BLaER1 (cell line): Measurements from ENCODE around the gene NKX3-2.

Experiments
- H3K27ac ChIP-seq: shearing (Covaris generic); formaldehyde crosslinking; 2 replicates; pipeline ENCODE4 v1.8.1; 2022
- H3K27me3 ChIP-seq: shearing (Covaris generic); formaldehyde crosslinking; 2 replicates; pipeline ENCODE4 v1.8.1; 2022
- H3K36me3 ChIP-seq: shearing (Covaris generic); formaldehyde crosslinking; 2 replicates; pipeline ENCODE4 v1.8.1; 2022
- H3K4me1 ChIP-seq: shearing (Covaris generic); formaldehyde crosslinking; 2 replicates; pipeline ENCODE4 v1.8.1; 2022
- H3K4me2 ChIP-seq: shearing (Covaris generic); formaldehyde crosslinking; 2 replicates; pipeline ENCODE4 v1.8.1; 2022
- H3K4me3 ChIP-seq: shearing (Covaris generic); formaldehyde crosslinking; 2 replicates; pipeline ENCODE4 v1.8.1; 2022
- H3K9ac ChIP-seq: shearing (Covaris generic); formaldehyde crosslinking; 2 replicates; pipeline ENCODE4 v1.8.1; 2022
- H3K9me3 ChIP-seq: shearing (Covaris generic); formaldehyde crosslinking; 2 replicates; pipeline ENCODE4 v1.8.1; 2022
- H4K20me1 ChIP-seq: shearing (Covaris generic); formaldehyde crosslinking; 2 replicates; pipeline ENCODE4 v1.8.1; 2022
- Cebpa-rat ChIP-seq: shearing (Covaris generic); IDR thresholded peaks from 2 replicates; pipeline ENCODE4 v1.8.1; 2022

The NKX3-2 gene

DNA sequence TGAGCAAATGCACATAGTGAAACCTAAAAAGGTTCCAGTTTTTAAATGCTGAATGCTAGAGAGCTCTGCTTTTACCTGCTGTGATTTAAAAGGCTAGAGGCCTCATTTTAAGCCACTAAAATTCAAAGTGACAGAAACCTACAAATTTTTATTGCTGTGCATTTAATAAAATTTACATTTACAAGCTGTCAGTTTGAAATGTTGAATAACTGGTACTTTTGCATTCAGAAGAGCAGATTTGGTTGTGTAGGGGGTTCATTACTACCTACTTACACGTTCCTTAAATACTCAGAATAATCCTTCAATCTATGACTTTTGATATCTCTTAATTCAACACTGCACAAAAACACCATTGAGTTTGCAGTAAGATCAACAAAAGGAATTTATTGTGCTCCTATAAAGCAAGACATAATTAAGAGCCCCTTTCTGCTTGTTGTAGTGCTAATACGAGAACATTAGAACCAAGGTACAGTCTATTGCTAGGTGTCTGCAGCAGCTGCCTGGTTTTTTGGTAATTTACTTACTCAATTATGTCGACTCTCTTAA is 27.9 kb downstream of the NKX3-2 start:
- no peak for TF ChIP-seq Cebpa-rat
- Histone ChIP-seq H3K27ac (no peak overlapping the region), H3K4me3 (no peak overlapping the region), H3K9me3 (no peaks in the 10 kb centered on the region), H4K20me1 (no peaks in the 10 kb centered on the region), H3K4me2 (no peak overlapping the region), H3K36me3 (no peaks in the 10 kb centered on the region), H3K27me3 (peaks cover 6% of the 10 kb centered on the region), H3K9ac (no peak overlapping the region), H3K4me1 (no peaks in the 10 kb centered on the region)

DNA sequence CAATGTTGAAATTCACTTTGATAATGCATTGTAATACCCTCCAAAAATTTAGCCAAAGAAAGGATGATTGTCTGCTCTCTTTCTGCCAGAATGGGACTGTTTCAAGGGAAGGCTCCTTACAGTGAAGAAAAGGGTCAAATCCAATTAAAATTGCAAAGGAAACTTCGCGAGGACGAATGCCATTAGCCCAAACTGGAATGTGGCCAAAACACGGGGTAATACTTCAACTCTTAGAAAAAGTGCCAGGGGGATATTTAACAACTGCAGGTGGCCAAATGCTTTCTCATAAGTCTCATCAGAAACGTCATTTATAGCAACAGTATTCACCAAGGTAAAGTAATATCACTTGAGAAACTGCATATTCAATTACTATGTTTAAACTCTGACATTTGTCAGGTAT is 29.0 kb downstream of the NKX3-2 start:
- Histone ChIP-seq H3K27ac (no peak overlapping the region), H3K4me2 (no peak overlapping the region), H3K9ac (no peak overlapping the region), H3K4me3 (no peak overlapping the region), H4K20me1 (no peaks in the 10 kb centered on the region), H3K27me3 (no peaks in the 10 kb centered on the region), H3K4me1 (no peaks in the 10 kb centered on the region), H3K36me3 (no peaks in the 10 kb centered on the region), H3K9me3 (no peaks in the 10 kb centered on the region)
- no peak for TF ChIP-seq Cebpa-rat

DNA sequence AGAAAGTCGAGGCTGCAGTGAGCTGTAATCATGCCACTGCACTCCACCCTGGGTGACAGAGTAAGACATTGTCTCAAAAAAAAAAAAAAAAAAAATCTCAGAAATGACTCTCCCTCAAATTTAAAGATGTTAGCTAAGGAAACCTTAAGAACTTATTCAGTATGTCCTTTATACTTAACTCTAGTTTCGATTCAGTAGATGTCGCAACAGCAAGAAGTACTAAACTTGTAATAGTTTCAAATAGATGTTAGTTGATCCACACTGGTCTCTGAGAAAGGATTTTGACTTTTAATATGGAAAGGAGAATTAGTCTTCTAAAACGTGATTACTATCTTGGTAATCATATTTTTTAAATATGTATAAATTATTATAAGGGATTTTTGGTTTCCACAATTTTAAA is 29.6 kb downstream of the NKX3-2 start:
- no peaks in the 10 kb centered on the region for H4K20me1 ChIP-seq
- H3K4me3 ChIP-seq = no peak overlapping the region
- no peaks in the 10 kb centered on the region for H3K4me1 ChIP-seq
- H3K4me2 ChIP-seq = no peak overlapping the region
- H3K9ac ChIP-seq = no peak overlapping the region
- H3K36me3 ChIP-seq = no peaks in the 10 kb centered on the region
- TF ChIP-seq Cebpa-rat = no peak
- H3K27ac ChIP-seq = no peak overlapping the region
- no peaks in the 10 kb centered on the region for H3K9me3 ChIP-seq
- H3K27me3 ChIP-seq = no peaks in the 10 kb centered on the region

DNA sequence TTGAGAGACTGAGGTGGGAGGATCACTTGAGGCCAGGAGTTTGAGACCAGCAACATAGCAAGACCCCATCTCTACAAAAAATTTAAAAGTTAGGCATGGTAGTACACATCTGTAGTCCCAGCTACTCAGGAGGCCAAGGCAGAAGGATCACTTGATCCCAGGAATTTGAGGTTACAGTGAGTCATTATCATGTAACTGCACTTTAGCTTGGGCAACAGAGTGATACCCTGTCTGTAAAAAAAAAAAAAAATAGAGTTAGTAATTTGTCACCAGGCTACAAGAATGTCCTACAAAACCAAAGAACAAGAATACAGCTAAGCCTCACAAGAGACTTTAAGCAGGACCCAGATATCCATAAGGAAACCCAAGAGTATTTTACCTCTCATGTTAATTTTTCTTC is 33.2 kb downstream of the NKX3-2 start:
- no peak for TF ChIP-seq Cebpa-rat
- Histone ChIP-seq H3K4me1 (no peaks in the 10 kb centered on the region), H3K4me3 (no peak overlapping the region), H3K27ac (no peak overlapping the region), H4K20me1 (no peaks in the 10 kb centered on the region), H3K9me3 (no peaks in the 10 kb centered on the region), H3K9ac (no peak overlapping the region), H3K27me3 (no peaks in the 10 kb centered on the region), H3K36me3 (no peaks in the 10 kb centered on the region), H3K4me2 (no peak overlapping the region)

DNA sequence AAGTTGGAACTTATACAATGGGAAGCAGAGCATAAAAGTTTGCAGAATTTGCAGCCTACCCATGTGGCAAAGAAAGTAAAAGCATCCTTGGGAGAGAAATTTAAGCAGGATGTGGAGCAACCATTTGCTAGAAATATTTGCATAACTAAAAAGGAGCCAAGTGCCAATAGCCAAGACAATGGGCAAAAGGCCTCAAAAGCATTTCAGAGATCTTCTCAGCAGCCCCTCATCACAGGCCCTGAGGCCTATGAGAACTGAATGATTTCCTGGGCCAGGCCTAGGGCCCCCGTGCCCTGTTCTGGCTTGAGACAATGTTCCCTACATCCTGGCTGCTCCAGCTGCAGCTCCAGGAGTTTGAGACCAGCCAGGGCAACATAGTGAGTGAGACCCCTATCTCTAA is 34.9 kb downstream of the NKX3-2 start:
- no peaks in the 10 kb centered on the region for H3K9me3 ChIP-seq
- no peak overlapping the region for H3K27ac ChIP-seq
- TF ChIP-seq Cebpa-rat = no peak
- no peaks in the 10 kb centered on the region for H3K4me1 ChIP-seq
- H3K4me2 ChIP-seq = no peak overlapping the region
- H3K36me3 ChIP-seq = no peaks in the 10 kb centered on the region
- no peak overlapping the region for H3K4me3 ChIP-seq
- H3K27me3 ChIP-seq = no peaks in the 10 kb centered on the region
- H4K20me1 ChIP-seq = no peaks in the 10 kb centered on the region
- no peak overlapping the region for H3K9ac ChIP-seq

DNA sequence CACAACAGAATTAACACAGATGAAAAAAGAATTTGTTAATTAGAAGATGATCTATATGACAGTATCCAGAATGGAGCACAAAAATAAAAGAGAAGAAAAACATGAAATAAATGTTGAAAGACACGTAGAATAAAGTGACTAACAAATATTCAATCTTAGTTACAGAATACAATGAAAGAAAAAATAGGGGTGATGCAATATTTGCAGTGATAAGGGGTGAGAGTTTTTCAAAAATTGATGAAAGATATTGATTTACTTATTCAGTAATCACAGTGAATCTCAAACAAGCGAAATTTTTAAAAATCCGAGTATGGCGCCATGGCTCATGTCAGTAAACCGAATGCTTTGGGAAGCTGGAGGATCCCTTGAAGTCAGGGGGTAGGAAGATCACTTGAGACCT is 39.9 kb downstream of the NKX3-2 start:
- Histone ChIP-seq H3K4me2 (no peak overlapping the region), H3K9ac (no peak overlapping the region), H4K20me1 (no peaks in the 10 kb centered on the region), H3K27ac (no peak overlapping the region), H3K4me1 (no peaks in the 10 kb centered on the region), H3K4me3 (no peak overlapping the region), H3K9me3 (no peaks in the 10 kb centered on the region), H3K27me3 (no peaks in the 10 kb centered on the region), H3K36me3 (no peaks in the 10 kb centered on the region)
- TF ChIP-seq Cebpa-rat = no peak

DNA sequence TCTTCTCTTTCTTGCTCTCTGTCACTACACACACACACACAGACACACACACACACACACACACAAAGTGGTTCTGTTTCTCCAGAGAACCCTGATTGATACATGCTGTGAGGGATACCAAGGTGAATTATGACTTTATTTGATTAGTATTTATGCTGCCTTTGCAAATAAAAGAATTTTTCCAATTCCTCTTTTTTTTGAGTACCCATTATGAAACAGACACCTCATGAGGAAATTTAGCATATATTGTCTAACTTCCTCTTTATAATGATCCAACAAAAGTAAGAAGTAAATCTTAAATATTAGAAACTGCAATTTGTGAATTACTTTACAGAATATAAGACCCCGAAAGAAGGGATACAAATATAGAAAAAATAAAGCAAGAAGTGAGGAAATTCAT is 45.8 kb downstream of the NKX3-2 start:
- no peak overlapping the region for H3K27ac ChIP-seq

DNA sequence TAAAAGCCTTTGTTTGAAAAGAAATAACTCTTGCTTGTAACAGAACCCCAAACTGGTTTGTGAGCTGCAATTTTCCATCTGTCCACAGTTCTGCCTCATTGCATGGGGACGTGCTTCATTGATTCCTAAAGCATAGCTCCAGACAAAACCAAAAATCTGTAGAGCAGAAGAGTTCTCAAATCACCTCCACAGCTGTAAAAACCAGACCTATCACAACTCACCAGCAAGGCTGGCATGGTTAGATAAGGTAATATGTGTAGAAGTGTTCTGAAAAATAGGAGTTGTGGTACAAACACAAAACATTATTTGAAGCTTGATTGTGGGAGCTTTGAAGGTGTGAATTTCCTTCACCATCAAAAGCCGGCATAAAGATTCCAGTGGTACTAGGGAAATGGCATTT is 47.7 kb downstream of the NKX3-2 start:
- Histone ChIP-seq H3K9me3 (no peaks in the 10 kb centered on the region), H3K4me1 (no peaks in the 10 kb centered on the region), H3K4me2 (no peak overlapping the region), H3K36me3 (no peaks in the 10 kb centered on the region), H4K20me1 (no peaks in the 10 kb centered on the region), H3K4me3 (no peak overlapping the region), H3K27ac (no peak overlapping the region), H3K9ac (no peak overlapping the region), H3K27me3 (no peaks in the 10 kb centered on the region)
- TF ChIP-seq Cebpa-rat = no peak

More for the DNA sequence above, 45.8 kb downstream of the NKX3-2 start:
- Histone ChIP-seq H3K27me3 (no peaks in the 10 kb centered on the region), H4K20me1 (no peaks in the 10 kb centered on the region), H3K4me2 (no peak overlapping the region), H3K9ac (no peak overlapping the region), H3K36me3 (no peaks in the 10 kb centered on the region), H3K9me3 (no peaks in the 10 kb centered on the region), H3K4me3 (no peak overlapping the region), H3K4me1 (no peaks in the 10 kb centered on the region)
- TF ChIP-seq Cebpa-rat = no peak

DNA sequence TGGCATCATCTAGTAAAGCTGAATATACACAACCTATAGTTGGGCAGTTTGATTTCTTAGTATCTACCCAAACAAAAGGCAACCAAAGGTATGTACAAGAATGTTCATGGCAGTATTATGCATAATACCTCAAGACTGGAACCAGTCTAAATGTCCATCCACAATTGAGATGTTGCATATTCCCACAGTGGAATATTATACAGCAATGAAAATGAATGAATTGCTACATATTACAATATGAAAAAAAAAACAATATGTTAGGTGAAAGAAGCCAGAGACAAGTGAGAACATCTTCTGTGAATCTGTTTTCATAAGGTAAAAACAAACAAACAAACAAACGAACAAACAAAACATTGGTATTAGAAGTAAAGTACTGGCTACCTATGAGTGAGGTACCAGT is 48.6 kb downstream of the NKX3-2 start:
- H3K9me3 ChIP-seq = no peaks in the 10 kb centered on the region
- TF ChIP-seq Cebpa-rat = no peak

DNA sequence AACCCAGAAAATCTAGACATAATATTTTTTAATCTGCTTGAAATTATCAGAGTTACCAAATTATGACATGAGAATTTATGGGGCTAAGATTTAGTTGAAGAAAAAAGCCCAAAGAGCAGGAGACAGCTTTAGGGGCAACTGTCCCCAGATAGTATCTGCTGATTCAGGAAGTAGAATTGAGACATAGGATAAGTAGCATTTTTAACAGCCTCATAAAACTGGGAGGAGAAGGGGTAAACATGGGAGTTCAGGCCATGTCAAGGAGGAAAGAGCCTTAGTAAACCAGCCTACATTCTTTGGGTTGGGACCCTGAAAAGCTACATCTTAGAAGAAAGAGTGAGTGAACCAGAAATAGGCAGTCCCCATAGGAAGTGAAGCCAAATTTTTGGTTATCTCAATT is 50.5 kb downstream of the NKX3-2 start:
- H3K27ac ChIP-seq = no peak overlapping the region
- H3K4me3 ChIP-seq = no peak overlapping the region
- no peak overlapping the region for H3K4me2 ChIP-seq
- H3K9ac ChIP-seq = no peak overlapping the region
- H3K27me3 ChIP-seq = no peaks in the 10 kb centered on the region
- TF ChIP-seq Cebpa-rat = no peak
- no peaks in the 10 kb centered on the region for H3K9me3 ChIP-seq
- no peaks in the 10 kb centered on the region for H3K36me3 ChIP-seq
- no peaks in the 10 kb centered on the region for H4K20me1 ChIP-seq
- no peaks in the 10 kb centered on the region for H3K4me1 ChIP-seq

More for the DNA sequence above, 48.6 kb downstream of the NKX3-2 start:
- Histone ChIP-seq H3K36me3 (no peaks in the 10 kb centered on the region), H3K27me3 (no peaks in the 10 kb centered on the region), H3K9ac (no peak overlapping the region), H4K20me1 (no peaks in the 10 kb centered on the region), H3K4me3 (no peak overlapping the region), H3K4me2 (no peak overlapping the region), H3K27ac (no peak overlapping the region), H3K4me1 (no peaks in the 10 kb centered on the region)

DNA sequence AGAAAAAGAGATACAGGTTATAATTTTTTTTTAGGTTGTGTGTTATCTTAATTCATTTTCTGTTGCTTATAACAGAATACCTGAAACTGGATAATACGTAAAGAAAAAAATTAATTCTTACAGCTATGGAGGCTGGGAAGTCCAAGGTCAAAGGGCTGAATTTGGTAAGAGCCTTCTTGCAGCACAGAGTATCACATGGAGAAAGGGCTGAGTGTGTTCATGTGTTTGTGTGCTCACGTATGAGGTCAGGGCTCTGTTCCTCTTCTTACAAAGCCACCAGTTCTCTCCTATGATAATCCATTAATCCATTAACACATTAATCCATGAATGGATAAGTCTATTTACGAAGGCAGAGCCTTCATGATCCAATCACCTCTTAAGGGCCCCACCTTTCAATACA is 51.6 kb downstream of the NKX3-2 start:
- no peak overlapping the region for H3K4me3 ChIP-seq
- no peaks in the 10 kb centered on the region for H3K9me3 ChIP-seq
- H4K20me1 ChIP-seq = no peaks in the 10 kb centered on the region
- TF ChIP-seq Cebpa-rat = no peak
- H3K36me3 ChIP-seq = no peaks in the 10 kb centered on the region
- H3K27me3 ChIP-seq = no peaks in the 10 kb centered on the region
- H3K4me1 ChIP-seq = no peaks in the 10 kb centered on the region
- H3K27ac ChIP-seq = no peak overlapping the region
- no peak overlapping the region for H3K4me2 ChIP-seq
- H3K9ac ChIP-seq = no peak overlapping the region
